K562 (cell line): Measurements from ENCODE around the gene DYNLT2B. TPM values are rescaled to one million over a fixed set of nuclear protein-coding genes. Genes with fewer than 3 reads are reported as not detected.

ENCODE experiments used
- ATAC-seq: fragments of 200-7000 bp; cut with Tn5 transposase; 3 replicates; pipeline ENCODE4 v1.9.1; 2020; ENCODE audit warnings: moderate library complexity
- BruUV-seq: library from RNA; stranded (reverse); fragments of 400-500 nt; replicated peaks from 2 replicates; lab custom pipeline; 2021; lab: Mats Ljungman, UMichigan
- CTCF ChIA-PET: fragments of 300-600 bp; formaldehyde crosslinking; extraction: SDS; loops from one replicate; lab custom pipeline; 2021; ENCODE audit warnings: low intra/inter-chr PET ratio; lab: Yijun Ruan, JAX
- POLR2A ChIA-PET: fragments of 300-600, 350-650 bp; sonication (Branson Sonifier 250); formaldehyde crosslinking; extraction: SDS; loops from one replicate; lab custom pipeline; 2021; ENCODE audit warnings: antibody characterized with exemption, inconsistent platforms; lab: Yijun Ruan, JAX
- DNase-seq, 4 experiments: peaks; one replicate each; pipeline versions ENCODE4 v3.0.0 to v3.0.0-alpha.2; 2011 to 2018; ENCODE audit warnings: low spot score in 3 of 4, mixed read lengths in 3 of 4; ENCODE audit errors: extremely low read depth in 1 of 4
- FAIRE-seq: peaks from 2 replicates; lab custom pipeline; 2011; peaks lifted over from hg19 to GRCh38; lab: Jason Lieb, UNC
- H2AFZ ChIP-seq: 2 replicates; pipeline ENCODE4 v1.6.0; 2011; ENCODE audit warnings: low read depth, low read length, control low read depth, inconsistent platforms
- H3K27ac ChIP-seq: fragments of 200-600 bp; 3 replicates; pipeline ENCODE4 v1.8.0; 2011; ENCODE audit warnings: low read depth, mild to moderate bottlenecking, control low read depth, inconsistent platforms, low read length, moderate library complexity, mixed read lengths; ENCODE audit errors: extremely low read depth
- H3K27me3 ChIP-seq, 2 experiments: fragments of 300-600 bp in 1 of 2; 2 replicates in 1 of 2; 3 replicates in 1 of 2; pipeline versions ENCODE4 v1.6.0 to v1.8.0; 2011; ENCODE audit warnings: inconsistent platforms in 2 of 2, low read length in 2 of 2, mild to moderate bottlenecking in 1 of 2, mixed read lengths in 1 of 2, moderate library complexity in 1 of 2; ENCODE audit not compliant: control insufficient read depth in 2 of 2, insufficient read depth in 2 of 2
- H3K36me3 ChIP-seq: fragments of 300-600 bp; 3 replicates; pipeline ENCODE4 v1.8.0; 2011; ENCODE audit warnings: mild to moderate bottlenecking, low read length, inconsistent platforms; ENCODE audit not compliant: control insufficient read depth, insufficient read depth
- H3K4me1 ChIP-seq, 2 experiments: fragments of 200-600 bp in 1 of 2; replicated peaks in 1 of 2; 2 replicates in 1 of 2; 3 replicates in 1 of 2; pipeline versions ENCODE4 v1.5.1 to v1.8.0; 2011; ENCODE audit warnings: inconsistent platforms in 2 of 2, low read length in 2 of 2, mild to moderate bottlenecking in 1 of 2, mixed read lengths in 1 of 2, moderate library complexity in 1 of 2; ENCODE audit not compliant: control insufficient read depth in 2 of 2, insufficient read depth in 2 of 2
- H3K4me2 ChIP-seq: 2 replicates; pipeline ENCODE4 v1.6.1; 2011; ENCODE audit warnings: low read length, control low read depth, inconsistent platforms, mixed read lengths; ENCODE audit not compliant: insufficient read depth
- H3K4me3 ChIP-seq: fragments of 200-600 bp; sonication (generic), shearing (Covaris generic); 2 replicates; pipeline ENCODE4 v1.5.1; 2016; ENCODE audit warnings: control low read depth, inconsistent platforms
- H3K79me2 ChIP-seq: fragments of 200-600 bp; 3 replicates; pipeline ENCODE4 v1.8.0; 2011; ENCODE audit warnings: low read length, inconsistent platforms; ENCODE audit not compliant: control insufficient read depth, insufficient read depth
- H3K9ac ChIP-seq, 2 experiments: 2 replicates each; pipeline versions ENCODE4 v1.6.0 to v1.6.1; 2011; ENCODE audit warnings: low read depth in 2 of 2, low read length in 2 of 2, control low read depth in 1 of 2, inconsistent platforms in 1 of 2, mild to moderate bottlenecking in 1 of 2, mixed read lengths in 1 of 2; ENCODE audit not compliant: insufficient read depth in 1 of 2
- H3K9me1 ChIP-seq: one replicate; pipeline ENCODE4 v1.6.0; 2011; ENCODE audit warnings: inconsistent platforms, mild to moderate bottlenecking, low read length, moderate library complexity; ENCODE audit not compliant: control insufficient read depth, insufficient read depth
- H3K9me3 ChIP-seq: replicated peaks from 2 replicates; pipeline ENCODE4 v1.5.1; 2011; ENCODE audit warnings: low read depth, low read length, inconsistent platforms; ENCODE audit not compliant: control insufficient read depth, insufficient read depth
- H4K20me1 ChIP-seq: replicated peaks from 2 replicates; pipeline ENCODE4 v1.6.1; 2011; ENCODE audit warnings: low read length, inconsistent platforms, mixed read lengths; ENCODE audit not compliant: control insufficient read depth, insufficient read depth
- MECOM ChIP-seq: fragments of 250-450 bp; sonication (Bioruptor Pico); IDR thresholded peaks from 2 replicates; pipeline ENCODE4 v1.8.0; 2022; ENCODE audit warnings: inconsistent platforms
- POLR2A ChIP-seq: fragments of 450-650 bp; conservative IDR thresholded peaks from 2 replicates; pipeline ENCODE4 v1.6.1; 2016
- ZFP30 ChIP-seq: fragments of 250-450 bp; sonication (Bioruptor Pico); IDR thresholded peaks from 2 replicates; pipeline ENCODE4 v1.8.0; 2022; ENCODE audit warnings: moderate library complexity, mild to moderate bottlenecking, inconsistent platforms, borderline replicate concordance
- ZNF444 ChIP-seq: fragments of 250-450 bp; sonication (Bioruptor Pico); IDR thresholded peaks from 2 replicates; pipeline ENCODE4 v1.4.0; 2020; ENCODE audit warnings: mild to moderate bottlenecking, moderate library complexity
- WGBS: fragments of 100-300 bp; shearing (Covaris generic); methylation state at CpG from one replicate; pipeline ENCODE4 v1.1.6; 2016; ENCODE audit warnings: low coverage, mixed read lengths; ENCODE audit not compliant: insufficient coverage; ENCODE audit errors: missing lambda C conversion rate; 5-methylcytosine and 5-hydroxymethylcytosine counted together
- in situ Hi-C: fragments of 300-500 bp; cut with MboI; formaldehyde crosslinking; loops from 4 replicates; pipeline ENCODE4 v1.15.0; 2018; ENCODE audit warnings: inconsistent platforms, mixed read lengths
- intact Hi-C: fragments of 100-400 bp; cut with micrococcal nuclease; formaldehyde crosslinking; loops from 2 replicates; pipeline ENCODE4 v1.14.2; 2022
- polyA plus RNA-seq, 8 experiments: library from polyadenylated mRNA; depleted of rRNA in 4 of 8; stranded (reverse) in 5 of 8; unstranded in 3 of 8; fragments of >200 nt; fragmentation: Nextera tagmentation in 2 of 8; fragmentation: Illumina TruSeq in 1 of 8; extraction: Ambion mirVana in 2 of 8; extraction: Trizol in 1 of 8; gene quantifications; 2 replicates each; pipeline versions ENCODE4 v1.2.1 to v1.2.3, GENCODE V29; 2011 to 2014; ENCODE audit warnings: inconsistent platforms in 1 of 8, missing spikeins in 1 of 8
- total RNA-seq, 7 experiments: library from RNA; depleted of rRNA in 6 of 7; stranded (reverse); fragments of >200 nt in 6 of 7; fragmentation: Illumina TruSeq in 2 of 7; extraction: Trizol in 2 of 7; gene quantifications; 2 replicates each; pipeline versions ENCODE4 v1.2.1 to v1.2.3, GENCODE V29; 2011 to 2021; ENCODE audit warnings: low replicate concordance in 1 of 7

DYNLT2B gene
- total and polyA plus RNA-seq, 9 of the 15 experiments (the other 6 are each of a cell fraction or from before 2014, with no cell fraction given): 6.5 to 19.9 (median 8.7) TPM

GRCh38 chr3:196320137-196320536 is 2.1 kb upstream of the DYNLT2B start:
- ChIA-PET POLR2A (interaction anchor here (0.6 to 2.2 kb wide), 5 partner anchors 10 to 109 kb away, joined by 3 to 15 read pairs (median 5); partner anchors contain the start of gene TM4SF19), CTCF (no interaction called here)
- Histone ChIP-seq H3K79me2 (peaks cover 16% of the 10 kb centered on the region), H3K4me1 (peaks cover 8 to 15% of the 10 kb centered on the region in 2 experiments; a peak in 4 of 5 replicates), H3K36me3 (peaks cover 63% of the 10 kb centered on the region), H3K9me1 (no peaks in the 10 kb centered on the region), H3K27me3 (no peaks in the 10 kb centered on the region; a peak in 1 of 5 replicates), H3K9me3 (no peaks in the 10 kb centered on the region; the same call in 1 of the 2 replicates)
- intact Hi-C loops: no loop called here
- no peak for ATAC-seq
- TF ChIP-seq ZNF444: no peak
- TF ChIP-seq MECOM (CRISPR knock-in tag): no peak
- 0 out of 2 replicates have a peak, but pooled peaks have one; percentile 34 for TF ChIP-seq POLR2A
- TF ChIP-seq ZFP30: no peak
- TF ChIP-seq, all 486 proteins: peak for 1
- H3K27ac ChIP-seq: peak overlapping the region; percentile 4; the same call in 1 of the 3 replicates
- peak overlapping the region in 1 of 2 experiments; percentile 86; a peak in 2 of 4 replicates for H3K9ac ChIP-seq
- in situ Hi-C loops: no loop called here
- 83% methylated on average over 1 of the region's 3 CpGs for WGBS
- no peak overlapping the region for H3K4me3 ChIP-seq
- no TSS peak for BruUV-seq
- DNase-seq (no peak), FAIRE-seq (no peak)
- H4K20me1 ChIP-seq: no peaks in the 10 kb centered on the region
- no peak overlapping the region for H3K4me2 ChIP-seq
- no peak overlapping the region for H2AFZ ChIP-seq
